Testis (tissue), 2 donors: ENCODE data around the gene SORL1-AS1.

Experiments used
- CTCF ChIP-seq, 3 experiments: fragments of 450-650 bp in 2 of 3; fragments of 200-600 bp in 1 of 3; sonication (generic) in 1 of 3; IDR thresholded peaks; one replicate each; pipeline ENCODE4 v1.5.1; 2016 to 2019; ENCODE audit warnings: antibody characterized with exemption in 3 of 3, mild to moderate bottlenecking in 2 of 3, moderate library complexity in 1 of 3
- POLR2A ChIP-seq: fragments of 450-650 bp; IDR thresholded peaks from one replicate; pipeline ENCODE4 v1.6.1; 2017; ENCODE audit warnings: antibody characterized with exemption, mild to moderate bottlenecking, moderate library complexity

GRCh38 chr11:121437018-121437685 lies 15.6 kb downstream of the SORL1-AS1 start:
- TF ChIP-seq CTCF (IDR thresholded peaks at IDR 0.05) = no peak
- no peak for TF ChIP-seq POLR2A
